Stomach (tissue), 4 donors: Measurements from ENCODE around the gene PLEKHM3.

Source experiments
- EP300 ChIP-seq: sonication (generic); formaldehyde crosslinking; IDR thresholded peaks from one replicate; pipeline ENCODE4 v1.6.1; 2017; ENCODE audit warnings: antibody characterized with exemption
- POLR2A ChIP-seq, 4 donors: fragments of 450-650 bp; IDR thresholded peaks; one replicate each; pipeline ENCODE4 v1.6.1; 2016; ENCODE audit warnings: antibody characterized with exemption in 4 of 4, control low read depth in 2 of 4, mild to moderate bottlenecking in 1 of 4, moderate library complexity in 1 of 4
- POLR2AphosphoS5 ChIP-seq, 3 donors: sonication (generic); formaldehyde crosslinking; IDR thresholded peaks; one replicate each; pipeline ENCODE4 v1.6.1; 2016; ENCODE audit warnings: antibody characterized with exemption in 3 of 3
- TF ChIP-seq, protein P1 (sequence below), 7 experiments: fragments of 450-650 bp in 4 of 7; fragments of 200-600 bp in 3 of 7; sonication (generic) in 3 of 7; IDR thresholded peaks; one replicate each; pipeline ENCODE4 v1.5.1; 2016 to 2019; ENCODE audit warnings: antibody characterized with exemption in 7 of 7, control low read depth in 2 of 7, mild to moderate bottlenecking in 1 of 7

DNA sequence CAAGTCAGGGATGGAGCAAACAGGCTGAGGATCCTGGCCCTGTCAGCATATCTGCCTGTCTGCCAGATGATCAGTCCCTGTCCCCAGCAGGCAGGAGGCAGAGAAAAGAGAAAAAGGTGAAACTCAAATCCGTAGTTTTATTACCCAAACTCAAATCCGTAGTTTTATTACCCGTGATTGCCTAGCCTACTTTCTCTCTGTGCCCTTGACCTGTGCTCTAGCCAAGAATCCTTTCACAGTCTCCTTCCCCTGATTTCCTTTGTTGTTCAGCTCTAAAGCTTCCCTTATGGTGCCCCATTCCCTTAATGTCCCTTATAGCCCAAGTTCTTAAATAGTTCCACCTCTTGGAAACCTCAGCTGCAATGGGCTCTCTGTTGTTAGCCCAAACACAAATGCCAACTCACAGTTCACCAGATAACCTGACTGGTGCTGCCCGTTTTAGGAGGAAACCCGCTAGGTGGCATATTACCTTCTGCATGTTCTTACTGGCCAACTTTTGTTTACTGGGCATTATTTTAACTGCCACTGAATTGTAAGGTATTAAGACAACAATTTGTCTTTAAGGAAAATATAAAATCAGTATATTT is 130.0 kb downstream of the PLEKHM3 start:
- TF ChIP-seq, protein P1, sequence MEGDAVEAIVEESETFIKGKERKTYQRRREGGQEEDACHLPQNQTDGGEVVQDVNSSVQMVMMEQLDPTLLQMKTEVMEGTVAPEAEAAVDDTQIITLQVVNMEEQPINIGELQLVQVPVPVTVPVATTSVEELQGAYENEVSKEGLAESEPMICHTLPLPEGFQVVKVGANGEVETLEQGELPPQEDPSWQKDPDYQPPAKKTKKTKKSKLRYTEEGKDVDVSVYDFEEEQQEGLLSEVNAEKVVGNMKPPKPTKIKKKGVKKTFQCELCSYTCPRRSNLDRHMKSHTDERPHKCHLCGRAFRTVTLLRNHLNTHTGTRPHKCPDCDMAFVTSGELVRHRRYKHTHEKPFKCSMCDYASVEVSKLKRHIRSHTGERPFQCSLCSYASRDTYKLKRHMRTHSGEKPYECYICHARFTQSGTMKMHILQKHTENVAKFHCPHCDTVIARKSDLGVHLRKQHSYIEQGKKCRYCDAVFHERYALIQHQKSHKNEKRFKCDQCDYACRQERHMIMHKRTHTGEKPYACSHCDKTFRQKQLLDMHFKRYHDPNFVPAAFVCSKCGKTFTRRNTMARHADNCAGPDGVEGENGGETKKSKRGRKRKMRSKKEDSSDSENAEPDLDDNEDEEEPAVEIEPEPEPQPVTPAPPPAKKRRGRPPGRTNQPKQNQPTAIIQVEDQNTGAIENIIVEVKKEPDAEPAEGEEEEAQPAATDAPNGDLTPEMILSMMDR (IDR thresholded peaks at IDR 0.05), result peak in 2 of 7 experiments; percentile 6 to 26
- no peak for TF ChIP-seq EP300
- no peak for TF ChIP-seq POLR2A (IDR thresholded peaks at IDR 0.05)
- TF ChIP-seq POLR2AphosphoS5 (IDR thresholded peaks at IDR 0.05), result no peak
